Measurements from ENCODE around the gene POMT1.
"Not testable (repeated sequence)": the region's sequence is repeated elsewhere in the genome, so short reads cannot be mapped to it uniquely, and the experiment has no call there.

The POMT1 gene

DNA sequence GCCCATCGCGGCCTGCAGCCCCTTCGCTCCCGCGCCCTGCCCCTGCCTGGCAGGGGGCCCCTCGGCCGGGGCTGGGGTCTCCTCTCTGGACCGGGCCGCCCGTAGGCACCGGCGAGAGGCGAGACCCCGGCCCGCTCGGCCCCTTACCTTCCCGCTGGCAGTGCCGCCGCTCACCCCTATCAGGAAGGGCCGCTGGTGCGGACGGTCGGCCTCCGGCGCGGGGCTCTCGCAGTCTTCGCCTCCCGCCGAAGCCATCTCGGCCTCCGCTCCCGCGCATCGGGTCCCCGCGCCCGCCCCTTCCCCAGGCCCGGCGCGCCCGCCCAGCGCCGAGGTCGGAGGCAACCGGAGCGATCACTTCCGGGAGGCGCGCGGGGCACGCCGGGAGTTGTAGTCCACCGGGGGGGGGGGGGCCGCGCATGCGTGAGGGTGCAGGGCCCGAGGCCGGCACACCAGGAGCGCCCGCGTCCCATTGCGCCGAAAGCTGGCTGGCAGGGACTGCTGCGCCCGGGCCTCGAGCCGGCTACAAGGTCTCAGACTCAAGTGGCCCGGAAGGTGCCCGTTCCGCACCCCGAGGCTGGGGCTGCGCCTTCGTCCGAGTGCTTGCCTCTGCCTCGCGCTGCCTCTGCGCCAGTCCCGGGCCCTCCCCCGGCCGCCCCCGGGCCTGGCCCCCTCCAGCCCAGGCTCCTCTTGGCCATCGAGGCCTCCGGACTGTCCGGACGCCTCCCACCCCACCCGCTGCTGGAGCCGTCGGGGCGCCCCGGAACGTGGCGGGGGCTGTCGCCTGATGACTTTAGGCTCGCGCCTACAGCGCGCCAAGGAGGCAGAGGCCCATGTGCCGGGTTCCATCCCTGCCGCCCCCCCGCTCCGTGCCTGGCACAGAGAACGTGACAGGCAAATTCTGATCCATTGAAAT, 28.5 kb downstream of the POMT1 start, which contains the start of gene UCK1:
TSS of gene UCK1 (minus strand) at position 344 of the 913 bp plus-strand sequence. CDS start at position 255, 89 bp downstream.
- Histone ChIP-seq H3K9ac (ENCODE audit: low read depth, low read length) (peak within 1 kb of the TSS; percentile 92), H3K36me3 (ENCODE audit: insufficient read depth, low read length) (peaks cover 24% of the 10 kb centered on the region)

DNA sequence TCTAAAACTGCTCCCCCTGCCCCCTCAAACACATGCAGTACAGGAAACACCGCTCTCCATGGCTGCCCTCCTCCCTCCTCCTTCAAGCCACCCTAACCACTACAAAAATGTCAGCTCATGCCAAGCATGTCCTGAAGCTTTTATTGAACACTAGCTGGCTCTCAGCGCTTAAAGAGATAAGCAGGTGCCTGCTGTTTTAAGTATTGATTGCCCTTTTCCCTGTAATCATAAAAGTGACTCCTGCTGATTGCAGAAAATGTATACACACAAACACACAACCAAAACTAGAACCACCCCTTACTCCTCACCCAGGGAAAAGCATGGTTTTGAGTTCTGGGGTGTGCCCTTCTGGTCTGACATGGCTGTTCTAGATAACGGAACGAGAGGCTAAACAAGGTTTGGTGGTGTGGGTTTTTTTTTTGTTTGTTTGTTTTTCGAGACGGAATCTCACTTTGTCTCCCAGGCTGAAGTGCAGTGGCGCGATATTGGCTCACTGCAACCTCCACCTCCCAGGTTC, 32.1 kb downstream of the POMT1 start:
- Histone ChIP-seq H3K9me3 (replicated peaks; ENCODE audit: low read length) (no peaks in the 10 kb centered on the region), H3K4me1 (ENCODE audit: control insufficient read depth, insufficient read depth, low read length) (peaks cover 12% of the 10 kb centered on the region), H3K9ac (ENCODE audit: low read depth, low read length) (no peak overlapping the region), H3K27me3 (ENCODE audit: control insufficient read depth, insufficient read depth, low read length) (peaks cover 8% of the 10 kb centered on the region), H3K36me3 (ENCODE audit: insufficient read depth, low read length) (no peaks in the 10 kb centered on the region), H3K4me3 (ENCODE audit: low read length) (no peak overlapping the region), H3K4me2 (ENCODE audit: low read length) (no peak overlapping the region)

More for the DNA sequence above, 28.5 kb downstream of the POMT1 start, which contains the start of gene UCK1:
- Histone ChIP-seq H3K9me3 (replicated peaks; ENCODE audit: low read length) (no peaks in the 10 kb centered on the region), H3K27me3 (ENCODE audit: control insufficient read depth, insufficient read depth, low read length) (peaks cover 3% of the 10 kb centered on the region), H3K4me1 (ENCODE audit: control insufficient read depth, insufficient read depth, low read length) (peaks cover 14% of the 10 kb centered on the region), H3K4me2 (ENCODE audit: low read length) (peak within 1 kb of the TSS; percentile 91), H3K4me3 (ENCODE audit: low read length) (peak within 1 kb of the TSS; percentile 78)

- Histone ChIP-seq H3K27me3 (ENCODE audit: control insufficient read depth, insufficient read depth, low read length) (peaks cover 16% of the 10 kb centered on the region), H3K4me3 (ENCODE audit: low read length) (no peak overlapping the region), H3K4me1 (ENCODE audit: control insufficient read depth, insufficient read depth, low read length) (no peaks in the 10 kb centered on the region), H3K36me3 (ENCODE audit: insufficient read depth, low read length) (no peaks in the 10 kb centered on the region), H3K9me3 (replicated peaks; ENCODE audit: low read length) (no peaks in the 10 kb centered on the region), H3K9ac (ENCODE audit: low read depth, low read length) (no peak overlapping the region), H3K4me2 (ENCODE audit: low read length) (no peak overlapping the region)
Measured at GRCh38 chr9:131537946-131538345, 35.2 kb downstream of the POMT1 start.

GRCh38 chr9:131539223-131539923, 36.7 kb downstream of the POMT1 start:
- Histone ChIP-seq H3K4me2 (ENCODE audit: low read length) (no peak overlapping the region), H3K9me3 (replicated peaks; ENCODE audit: low read length) (peaks cover 13% of the 10 kb centered on the region), H3K4me1 (ENCODE audit: control insufficient read depth, insufficient read depth, low read length) (no peaks in the 10 kb centered on the region), H3K4me3 (ENCODE audit: low read length) (no peak overlapping the region), H3K27me3 (ENCODE audit: control insufficient read depth, insufficient read depth, low read length) (peaks cover 20% of the 10 kb centered on the region), H3K36me3 (ENCODE audit: insufficient read depth, low read length) (no peaks in the 10 kb centered on the region), H3K9ac (ENCODE audit: low read depth, low read length) (no peak overlapping the region)

GRCh38 chr9:131543141-131543540, 40.4 kb downstream of the POMT1 start:
- peaks cover 15% of the 10 kb centered on the region for H3K9me3 ChIP-seq (replicated peaks; ENCODE audit: low read length)
- H3K27me3 ChIP-seq (ENCODE audit: control insufficient read depth, insufficient read depth, low read length): peaks cover 44% of the 10 kb centered on the region
- H3K9ac ChIP-seq (ENCODE audit: low read depth, low read length): no peak overlapping the region
- H3K4me2 ChIP-seq (ENCODE audit: low read length): no peak overlapping the region
- no peaks in the 10 kb centered on the region for H3K36me3 ChIP-seq (ENCODE audit: insufficient read depth, low read length)
- no peak overlapping the region for H3K4me3 ChIP-seq (ENCODE audit: low read length)
- no peaks in the 10 kb centered on the region for H3K4me1 ChIP-seq (ENCODE audit: control insufficient read depth, insufficient read depth, low read length)

GRCh38 chr9:131545003-131545785, 42.5 kb downstream of the POMT1 start, which contains the start of gene PRRT1B:
PRRT1B (plus strand) TSS chr9:131545523; CDS start chr9:131545616, 93 bp downstream.
- H3K27me3 ChIP-seq (ENCODE audit: control insufficient read depth, insufficient read depth, low read length): peaks cover 58% of the 10 kb centered on the region
- no peaks in the 10 kb centered on the region for H3K4me1 ChIP-seq (ENCODE audit: control insufficient read depth, insufficient read depth, low read length)
- H3K4me3 ChIP-seq (ENCODE audit: low read length): no peak within 1 kb of the TSS
- peaks cover 15% of the 10 kb centered on the region for H3K9me3 ChIP-seq (replicated peaks; ENCODE audit: low read length)
- peak within 1 kb of the TSS; percentile 59 for H3K4me2 ChIP-seq (ENCODE audit: low read length)
- no peak within 1 kb of the TSS for H3K9ac ChIP-seq (ENCODE audit: low read depth, low read length)
- H3K36me3 ChIP-seq (ENCODE audit: insufficient read depth, low read length): no peaks in the 10 kb centered on the region

- Histone ChIP-seq H3K4me3 (ENCODE audit: low read length) (no peak overlapping the region), H3K9ac (ENCODE audit: low read depth, low read length) (no peak overlapping the region), H3K36me3 (ENCODE audit: insufficient read depth, low read length) (no peaks in the 10 kb centered on the region), H3K9me3 (replicated peaks; ENCODE audit: low read length) (peaks cover 15% of the 10 kb centered on the region), H3K4me2 (ENCODE audit: low read length) (peak overlapping the region; percentile 59), H3K4me1 (ENCODE audit: control insufficient read depth, insufficient read depth, low read length) (no peaks in the 10 kb centered on the region), H3K27me3 (ENCODE audit: control insufficient read depth, insufficient read depth, low read length) (peaks cover 56% of the 10 kb centered on the region)
Measured at GRCh38 chr9:131545786-131546335, 43.1 kb downstream of the POMT1 start.

GRCh38 chr9:131546336-131547084, 43.8 kb downstream of the POMT1 start:
- H3K36me3 ChIP-seq (ENCODE audit: insufficient read depth, low read length): no peaks in the 10 kb centered on the region
- H3K4me3 ChIP-seq (ENCODE audit: low read length): peak overlapping the region; percentile 50
- peaks cover 55% of the 10 kb centered on the region for H3K27me3 ChIP-seq (ENCODE audit: control insufficient read depth, insufficient read depth, low read length)
- H3K9me3 ChIP-seq (replicated peaks; ENCODE audit: low read length): peaks cover 15% of the 10 kb centered on the region
- H3K4me1 ChIP-seq (ENCODE audit: control insufficient read depth, insufficient read depth, low read length): no peaks in the 10 kb centered on the region
- peak overlapping the region; percentile 59 for H3K4me2 ChIP-seq (ENCODE audit: low read length)
- H3K9ac ChIP-seq (ENCODE audit: low read depth, low read length): no peak overlapping the region

DNA sequence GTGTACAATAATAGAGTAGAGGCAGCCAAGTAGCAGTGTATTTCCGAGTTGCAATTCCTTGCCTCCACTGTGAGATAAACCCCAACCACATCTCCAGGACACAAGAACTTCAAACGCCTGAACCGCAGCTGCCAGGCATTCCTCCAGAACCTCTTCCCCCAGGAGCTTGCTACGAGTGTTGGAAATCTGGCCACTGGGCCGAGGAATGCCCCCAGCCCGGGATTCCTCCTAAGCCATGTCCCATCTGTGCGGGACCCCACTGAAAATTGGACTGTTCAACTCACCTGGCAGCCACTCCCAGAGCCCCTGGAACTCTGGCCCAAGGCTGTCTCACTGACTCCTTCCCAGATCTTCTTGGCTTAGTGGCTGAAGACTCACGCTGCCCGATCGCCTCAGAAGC, 46.5 kb downstream of the POMT1 start:
- H3K4me2 ChIP-seq (ENCODE audit: low read length); H3K4me3 ChIP-seq (ENCODE audit: low read length); H3K4me1 ChIP-seq (ENCODE audit: control insufficient read depth, insufficient read depth, low read length); H3K36me3 ChIP-seq (ENCODE audit: insufficient read depth, low read length); H3K9ac ChIP-seq (ENCODE audit: low read depth, low read length); H3K9me3 ChIP-seq (replicated peaks; ENCODE audit: low read length): not testable (repeated sequence)
- peaks cover 71% of the 10 kb centered on the region for H3K27me3 ChIP-seq (ENCODE audit: control insufficient read depth, insufficient read depth, low read length)

DNA sequence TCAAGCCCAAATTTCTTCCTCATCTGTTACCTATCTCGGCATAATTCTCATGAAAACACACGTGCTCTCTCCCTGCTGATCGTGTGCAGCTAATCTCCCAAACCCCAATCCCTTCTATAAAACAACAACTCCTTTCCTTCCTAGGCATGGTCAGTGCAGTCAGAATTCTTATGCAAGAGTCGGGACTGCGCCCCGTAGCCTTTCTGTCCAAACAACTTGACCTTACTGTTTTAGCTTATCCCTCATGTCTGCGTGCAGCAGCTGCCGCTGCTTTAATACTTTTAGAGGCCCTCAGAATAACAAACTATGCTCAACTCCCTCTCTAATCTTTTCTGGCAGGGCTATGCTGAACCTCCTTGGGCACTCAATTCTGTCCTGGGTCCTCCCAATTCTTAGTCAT, 47.7 kb downstream of the POMT1 start:
- not testable (repeated sequence) for H3K9ac ChIP-seq (ENCODE audit: low read depth, low read length); H3K4me2 ChIP-seq (ENCODE audit: low read length); H3K4me1 ChIP-seq (ENCODE audit: control insufficient read depth, insufficient read depth, low read length); H3K4me3 ChIP-seq (ENCODE audit: low read length); H3K9me3 ChIP-seq (replicated peaks; ENCODE audit: low read length); H3K36me3 ChIP-seq (ENCODE audit: insufficient read depth, low read length)
- H3K27me3 ChIP-seq (ENCODE audit: control insufficient read depth, insufficient read depth, low read length): peaks cover 67% of the 10 kb centered on the region
